Mesothelial cell of epicardium (in vitro differentiated cells): ENCODE measurements around the gene CHD1. TPM values are rescaled to one million over a fixed set of nuclear protein-coding genes. Genes with fewer than 3 reads are reported as not detected.

Experiments
- DNase-seq, 2 experiments: peaks; one replicate each; pipeline ENCODE4 v3.0.0; 2021; ENCODE audit warnings: low spot score in 2 of 2; ENCODE audit not compliant: unreplicated experiment in 2 of 2
- H3K27ac Mint-ChIP-seq: 2 replicates; pipeline ENCODE4 v1.8.0; 2021; ENCODE audit warnings: mixed read lengths
- H3K27me3 Mint-ChIP-seq: 2 replicates; pipeline ENCODE4 v1.8.0; 2021; ENCODE audit warnings: low read depth, mixed read lengths
- H3K36me3 Mint-ChIP-seq: 2 replicates; pipeline ENCODE4 v1.8.0; 2021; ENCODE audit warnings: mixed read lengths
- H3K4me1 Mint-ChIP-seq: 2 replicates; pipeline ENCODE4 v1.8.0; 2021; ENCODE audit warnings: mixed read lengths
- H3K4me3 Mint-ChIP-seq: 2 replicates; pipeline ENCODE4 v1.8.0; 2021; ENCODE audit warnings: mild to moderate bottlenecking, moderate library complexity, mixed read lengths
- H3K9me3 Mint-ChIP-seq: 2 replicates; pipeline ENCODE4 v1.8.0; 2021; ENCODE audit warnings: mixed read lengths
- CTCF ChIP-seq: fragments of 200-600 bp; sonication (generic); IDR thresholded peaks from one replicate; pipeline ENCODE4 v1.5.0; 2021; ENCODE audit warnings: antibody characterized with exemption; ENCODE audit not compliant: unreplicated experiment
- total RNA-seq: library from RNA; stranded (reverse); gene quantifications from 3 replicates; pipeline ENCODE4 v1.2.1, GENCODE V29; 2021

CHD1 gene
- total RNA-seq, 1 donor from 2014 or later, result 47.8 TPM

GRCh38 chr5:98969400-98969799, 40.6 kb upstream of the CHD1 start:
- TF ChIP-seq CTCF, result no peak
- no peak for DNase-seq
- H3K9me3 Mint-ChIP-seq, result peaks cover 21% of the 10 kb centered on the region

GRCh38 chr5:98968056-98968564, 39.3 kb upstream of the CHD1 start:
- Mint-ChIP-seq H3K4me3 (no peak overlapping the region), H3K9me3 (peaks cover 21% of the 10 kb centered on the region), H3K4me1 (no peaks in the 10 kb centered on the region), H3K27me3 (no peaks in the 10 kb centered on the region), H3K27ac (no peak overlapping the region), H3K36me3 (peaks cover 5% of the 10 kb centered on the region)
- DNase-seq, result no peak
- TF ChIP-seq CTCF, result no peak

More at GRCh38 chr5:98969400-98969799, 40.6 kb upstream of the CHD1 start:
- H3K27me3 Mint-ChIP-seq, result no peaks in the 10 kb centered on the region
- H3K27ac Mint-ChIP-seq, result no peak overlapping the region
- H3K36me3 Mint-ChIP-seq, result peaks cover 5% of the 10 kb centered on the region
- H3K4me1 Mint-ChIP-seq, result no peaks in the 10 kb centered on the region
- H3K4me3 Mint-ChIP-seq, result no peak overlapping the region

GRCh38 chr5:98965226-98965625, 36.4 kb upstream of the CHD1 start:
- no peak for DNase-seq
- H3K4me3 Mint-ChIP-seq, result no peak overlapping the region
- no peak for TF ChIP-seq CTCF
- H3K27ac Mint-ChIP-seq, result no peak overlapping the region
- H3K4me1 Mint-ChIP-seq, result no peaks in the 10 kb centered on the region
- H3K27me3 Mint-ChIP-seq, result no peaks in the 10 kb centered on the region
- H3K36me3 Mint-ChIP-seq, result peaks cover 5% of the 10 kb centered on the region
- H3K9me3 Mint-ChIP-seq, result peaks cover 21% of the 10 kb centered on the region

- Mint-ChIP-seq H3K9me3 (peaks cover 21% of the 10 kb centered on the region), H3K27ac (no peak overlapping the region), H3K36me3 (peaks cover 5% of the 10 kb centered on the region), H3K4me1 (no peaks in the 10 kb centered on the region), H3K4me3 (no peak overlapping the region), H3K27me3 (no peaks in the 10 kb centered on the region)
- no peak for TF ChIP-seq CTCF
- DNase-seq, result no peak
Observed at GRCh38 chr5:98964621-98965020, 35.8 kb upstream of the CHD1 start.

- Mint-ChIP-seq H3K27ac (no peak overlapping the region), H3K27me3 (no peaks in the 10 kb centered on the region), H3K9me3 (peaks cover 21% of the 10 kb centered on the region), H3K4me3 (no peak overlapping the region), H3K4me1 (no peaks in the 10 kb centered on the region), H3K36me3 (peaks cover 5% of the 10 kb centered on the region)
- TF ChIP-seq CTCF, result no peak
- no peak for DNase-seq
Observed at GRCh38 chr5:98963019-98963418, 34.2 kb upstream of the CHD1 start.

GRCh38 chr5:98962587-98962986, 33.8 kb upstream of the CHD1 start:
- no peak overlapping the region for H3K27ac Mint-ChIP-seq
- peaks cover 21% of the 10 kb centered on the region for H3K9me3 Mint-ChIP-seq
- no peaks in the 10 kb centered on the region for H3K27me3 Mint-ChIP-seq
- no peak for TF ChIP-seq CTCF
- no peak overlapping the region for H3K4me3 Mint-ChIP-seq
- H3K4me1 Mint-ChIP-seq, result no peaks in the 10 kb centered on the region
- H3K36me3 Mint-ChIP-seq, result peaks cover 5% of the 10 kb centered on the region
- no peak for DNase-seq
